Peyer's patch (tissue), 4 donors: ENCODE measurements around the gene RUFY3. TPM values are rescaled to one million over a fixed set of nuclear protein-coding genes. Genes with fewer than 3 reads are reported as not detected.

Source experiments
- DNase-seq, 3 donors: peaks; one replicate each; pipeline ENCODE4 v3.0.0-alpha.2; 2017 to 2019
- H3K27ac ChIP-seq, 4 donors: fragments of 200-600 bp; sonication (generic); one replicate each; pipeline ENCODE4 v1.5.1; 2016 to 2019
- H3K27me3 ChIP-seq, 2 donors: fragments of 200-600 bp; sonication (generic); one replicate each; pipeline ENCODE4 v1.5.1; 2019
- H3K36me3 ChIP-seq, 3 donors: fragments of 200-600 bp; sonication (generic); one replicate each; pipeline ENCODE4 v1.5.1; 2016 to 2019
- H3K4me1 ChIP-seq, 4 donors: fragments of 200-600 bp; sonication (generic); one replicate each; pipeline ENCODE4 v1.5.1; 2016 to 2019
- H3K4me3 ChIP-seq, 4 donors: fragments of 200-600 bp; sonication (generic); 1 replicate in 3 of 4; 2 replicates in 1 of 4; pipeline ENCODE4 v1.5.1; 2016 to 2019; ENCODE audit warnings: mild to moderate bottlenecking in 1 of 4
- H3K9me3 ChIP-seq, 4 donors: fragments of 200-600 bp; sonication (generic); one replicate each; pipeline ENCODE4 v1.5.1; 2016 to 2019; ENCODE audit warnings: mild to moderate bottlenecking in 1 of 4
- POLR2A ChIP-seq, 2 donors: fragments of 450-650 bp; IDR thresholded peaks; one replicate each; pipeline ENCODE4 v1.5.1; 2017; ENCODE audit warnings: antibody characterized with exemption in 2 of 2, mild to moderate bottlenecking in 2 of 2, moderate library complexity in 2 of 2
- total RNA-seq, 4 donors: library from RNA; depleted of rRNA; stranded (reverse); fragments of >200 nt; gene quantifications; one replicate each; pipeline ENCODE4 v1.1.0, GENCODE V29; 2016
- TF ChIP-seq, protein P1 (sequence below), 6 experiments: fragments of 450-650 bp in 4 of 6; fragments of 200-600 bp in 2 of 6; sonication (generic) in 1 of 6; IDR thresholded peaks; one replicate each; pipeline ENCODE4 v1.5.1; 2017 to 2019; ENCODE audit warnings: antibody characterized with exemption in 6 of 6, mild to moderate bottlenecking in 3 of 6, moderate library complexity in 1 of 6

RUFY3 gene
- total RNA-seq, 4 donors from 2014 or later: 36.1 to 113 (median 47.1) TPM

- Histone ChIP-seq H3K9me3 (no peaks in the 10 kb centered on the region), H3K4me3 (no peak overlapping the region), H3K36me3 (no peaks in the 10 kb centered on the region), H3K4me1 (peaks cover 0 to 12% (median 4%) of the 10 kb centered on the region in 4 donors), H3K27me3 (no peaks in the 10 kb centered on the region), H3K27ac (peak overlapping the region in 1 of 4 donors; percentile 59)
- peak in 1 of 3 donors; percentile 63 for DNase-seq
- no peak for TF ChIP-seq POLR2A (IDR thresholded peaks at IDR 0.05)
- TF ChIP-seq, protein P1, sequence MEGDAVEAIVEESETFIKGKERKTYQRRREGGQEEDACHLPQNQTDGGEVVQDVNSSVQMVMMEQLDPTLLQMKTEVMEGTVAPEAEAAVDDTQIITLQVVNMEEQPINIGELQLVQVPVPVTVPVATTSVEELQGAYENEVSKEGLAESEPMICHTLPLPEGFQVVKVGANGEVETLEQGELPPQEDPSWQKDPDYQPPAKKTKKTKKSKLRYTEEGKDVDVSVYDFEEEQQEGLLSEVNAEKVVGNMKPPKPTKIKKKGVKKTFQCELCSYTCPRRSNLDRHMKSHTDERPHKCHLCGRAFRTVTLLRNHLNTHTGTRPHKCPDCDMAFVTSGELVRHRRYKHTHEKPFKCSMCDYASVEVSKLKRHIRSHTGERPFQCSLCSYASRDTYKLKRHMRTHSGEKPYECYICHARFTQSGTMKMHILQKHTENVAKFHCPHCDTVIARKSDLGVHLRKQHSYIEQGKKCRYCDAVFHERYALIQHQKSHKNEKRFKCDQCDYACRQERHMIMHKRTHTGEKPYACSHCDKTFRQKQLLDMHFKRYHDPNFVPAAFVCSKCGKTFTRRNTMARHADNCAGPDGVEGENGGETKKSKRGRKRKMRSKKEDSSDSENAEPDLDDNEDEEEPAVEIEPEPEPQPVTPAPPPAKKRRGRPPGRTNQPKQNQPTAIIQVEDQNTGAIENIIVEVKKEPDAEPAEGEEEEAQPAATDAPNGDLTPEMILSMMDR (IDR thresholded peaks at IDR 0.05): no peak
These were observed 7.5 kb upstream of the RUFY3 start for GRCh38 chr4:70714079-70714887.

- TF ChIP-seq, protein P1 (IDR thresholded peaks at IDR 0.05): no peak
- TF ChIP-seq POLR2A (IDR thresholded peaks at IDR 0.05): no peak
- H3K36me3 ChIP-seq: no peaks in the 10 kb centered on the region
- no peak for DNase-seq
- H3K4me3 ChIP-seq: no peak overlapping the region
- no peaks in the 10 kb centered on the region for H3K27me3 ChIP-seq
- peaks cover 0 to 12% (median 4%) of the 10 kb centered on the region in 4 donors for H3K4me1 ChIP-seq
- H3K27ac ChIP-seq: no peak overlapping the region
- H3K9me3 ChIP-seq: no peaks in the 10 kb centered on the region
These were observed 6.7 kb upstream of the RUFY3 start for GRCh38 chr4:70715097-70715496.

GRCh38 chr4:70718811-70719604 lies 2.8 kb upstream of the RUFY3 start:
- Histone ChIP-seq H3K9me3 (no peaks in the 10 kb centered on the region), H3K4me1 (peaks cover 0 to 4% (median 0%) of the 10 kb centered on the region in 4 donors), H3K4me3 (no peak overlapping the region), H3K36me3 (no peaks in the 10 kb centered on the region), H3K27ac (no peak overlapping the region), H3K27me3 (no peaks in the 10 kb centered on the region)
- DNase-seq: no peak
- TF ChIP-seq, protein P1 (IDR thresholded peaks at IDR 0.05): no peak
- no peak for TF ChIP-seq POLR2A (IDR thresholded peaks at IDR 0.05)

DNA sequence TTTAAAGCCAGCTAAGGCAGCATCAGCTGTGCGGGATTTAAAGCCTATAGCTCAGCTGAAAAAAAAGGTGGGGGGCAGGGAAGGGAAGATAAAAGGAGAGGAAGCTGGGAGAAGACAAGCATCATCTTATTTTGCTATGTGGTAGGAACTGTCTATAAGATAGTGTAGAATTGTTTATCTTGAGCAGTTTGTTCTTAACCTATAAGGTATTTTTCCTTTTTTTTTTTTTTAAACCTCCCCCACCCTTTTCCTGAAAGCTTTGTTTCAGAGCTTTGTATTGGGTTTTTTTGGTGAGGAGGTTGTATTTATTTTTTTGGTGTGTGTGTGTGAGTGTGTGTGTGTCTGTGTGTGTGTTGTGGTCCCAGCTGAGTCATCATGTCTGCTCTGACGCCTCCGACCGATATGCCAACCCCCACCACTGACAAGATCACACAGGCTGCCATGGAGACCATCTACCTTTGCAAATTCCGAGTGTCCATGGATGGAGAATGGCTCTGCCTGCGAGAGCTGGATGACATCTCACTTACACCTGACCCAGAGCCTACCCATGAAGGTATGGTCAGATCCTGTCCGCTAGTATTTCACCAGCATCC lies 531 bp downstream of the RUFY3 start:
- DNase-seq: no peak
- H3K9me3 ChIP-seq: no peaks in the 10 kb centered on the region
- TF ChIP-seq POLR2A (IDR thresholded peaks at IDR 0.05): no peak
- TF ChIP-seq, protein P1 (IDR thresholded peaks at IDR 0.05): no peak
- no peaks in the 10 kb centered on the region for H3K27me3 ChIP-seq
- peak overlapping the region in 2 of 4 donors; percentile 7 to 30 for H3K4me3 ChIP-seq
- peak overlapping the region in 1 of 4 donors; percentile 57 for H3K27ac ChIP-seq
- H3K4me1 ChIP-seq: no peaks in the 10 kb centered on the region
- H3K36me3 ChIP-seq: no peaks in the 10 kb centered on the region

DNA sequence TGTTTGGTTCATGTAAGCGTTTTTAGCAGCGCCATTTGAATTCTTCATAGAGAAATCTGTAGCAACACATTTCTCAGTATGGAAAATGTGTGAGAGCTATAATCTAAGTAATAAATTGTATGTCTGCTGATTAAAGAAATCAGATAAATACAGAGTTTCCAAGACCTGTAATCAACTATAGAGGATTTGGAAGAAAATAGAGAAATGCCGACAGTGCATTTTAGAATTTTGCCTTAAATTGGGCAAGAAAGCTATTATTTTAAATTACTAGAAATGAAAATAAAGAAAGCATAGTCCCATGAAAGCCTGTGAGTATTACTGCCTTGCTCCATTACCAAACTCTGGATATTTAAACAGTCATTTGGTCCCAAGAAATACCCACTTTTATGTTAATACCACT lies 2.7 kb downstream of the RUFY3 start:
- H3K27me3 ChIP-seq: no peaks in the 10 kb centered on the region
- TF ChIP-seq POLR2A (IDR thresholded peaks at IDR 0.05): no peak
- TF ChIP-seq, protein P1 (IDR thresholded peaks at IDR 0.05): no peak

More for the DNA sequence above, 2.7 kb downstream of the RUFY3 start:
- Histone ChIP-seq H3K36me3 (no peaks in the 10 kb centered on the region), H3K4me1 (no peaks in the 10 kb centered on the region), H3K27ac (no peak overlapping the region), H3K4me3 (no peak overlapping the region), H3K9me3 (no peaks in the 10 kb centered on the region)
- DNase-seq: no peak
